ENCODE measurements around the gene OR52H1.
A peak's percentile ranks its signal among the peaks of the same experiment; 100 is the strongest.

OR52H1 gene

GRCh38 chr11:5531053-5531831 lies 17.1 kb downstream of the OR52H1 start:
- DNase-seq, result no peak

- DNase-seq, result no peak
These were observed 19.8 kb downstream of the OR52H1 start for GRCh38 chr11:5528495-5528894.

GRCh38 chr11:5527716-5528115 lies 20.6 kb downstream of the OR52H1 start:
- no peak for DNase-seq

- DNase-seq, result peak; percentile 31
These were observed 23.6 kb downstream of the OR52H1 start for GRCh38 chr11:5524756-5525155.

- no peak for DNase-seq
These were observed 26.0 kb downstream of the OR52H1 start for GRCh38 chr11:5522308-5522707.

GRCh38 chr11:5521540-5521939 lies 26.8 kb downstream of the OR52H1 start:
- DNase-seq, result no peak

- DNase-seq, result no peak
These were observed 31.7 kb downstream of the OR52H1 start, which contains the start of gene UBQLNL for GRCh38 chr11:5516599-5516998. Gene UBQLNL, minus strand, starts transcription at chr11:5516699. Its CDS starts 258 bp downstream, at chr11:5516441.

- DNase-seq, result no peak
These were observed 33.5 kb downstream of the OR52H1 start for GRCh38 chr11:5514841-5515240.

GRCh38 chr11:5509803-5510202 lies 38.5 kb downstream of the OR52H1 start, which contains the start of gene UBQLN3:
Gene UBQLN3, minus strand, starts transcription at chr11:5509957. Its CDS starts 399 bp downstream, at chr11:5509558.
- no peak for DNase-seq

- DNase-seq, result no peak
These were observed 39.7 kb downstream of the OR52H1 start for GRCh38 chr11:5508605-5509004.

- no peak for DNase-seq
These were observed 40.4 kb downstream of the OR52H1 start for GRCh38 chr11:5507933-5508305.

- no peak for DNase-seq
These were observed 41.0 kb downstream of the OR52H1 start for GRCh38 chr11:5507177-5507932.

GRCh38 chr11:5505363-5506048 lies 42.8 kb downstream of the OR52H1 start:
- no peak for DNase-seq

GRCh38 chr11:5504403-5504921 lies 43.9 kb downstream of the OR52H1 start:
- no peak for DNase-seq

- DNase-seq, result no peak
These were observed 47.9 kb downstream of the OR52H1 start for GRCh38 chr11:5500393-5500801.

- DNase-seq, result no peak
These were observed 48.7 kb downstream of the OR52H1 start for GRCh38 chr11:5499671-5500070.

All from NCI-H146 (cell line).